Measurements from ENCODE around the gene EXOC4. TPM values are rescaled to one million over a fixed set of nuclear protein-coding genes. Genes with fewer than 3 reads are reported as not detected.

Gene EXOC4
- total and polyA plus RNA-seq, 2 donors (not counting 3 experiments of a cell fraction or from before 2014, with no cell fraction given), result 20.3 to 73.1 TPM

GRCh38 chr7:134114992-134115391 lies 862.1 kb downstream of the EXOC4 start:
- H4K20me1 ChIP-seq (replicated peaks; ENCODE audit: control insufficient read depth, extremely low read depth, insufficient read depth, low read length), result no peaks in the 10 kb centered on the region
- no peaks in the 10 kb centered on the region for H3K4me1 ChIP-seq (ENCODE audit: control insufficient read depth, extremely low read depth, insufficient read depth, low read length)
- H3K27ac ChIP-seq (ENCODE audit: insufficient read depth, low read depth, low read length), result no peak overlapping the region
- TF ChIP-seq CTCF (IDR thresholded peaks at IDR 0.05; ENCODE audit: extremely low read depth in 1 of 2, insufficient read depth in 1 of 2, low read depth in 1 of 2, low read length in 2 of 2) (no peak), MYC (IDR thresholded peaks at IDR 0.05; ENCODE audit: low read depth, low read length) (no peak), POLR2AphosphoS5 (IDR thresholded peaks at IDR 0.05; ENCODE audit: insufficient read depth, low read depth, low read length) (no peak), POLR2A (IDR thresholded peaks at IDR 0.05; ENCODE audit: low read depth, low read length) (no peak), JUN (IDR thresholded peaks at IDR 0.05; ENCODE audit: borderline replicate concordance, insufficient read depth, insufficient read length, low read depth) (no peak), FOS (IDR thresholded peaks at IDR 0.05; ENCODE audit: borderline replicate concordance, insufficient read depth, low read length) (no peak), GATA2 (IDR thresholded peaks at IDR 0.05; ENCODE audit: insufficient read depth, insufficient read length, low read depth, low read length) (no peak)
- TF ChIP-seq, protein P1, sequence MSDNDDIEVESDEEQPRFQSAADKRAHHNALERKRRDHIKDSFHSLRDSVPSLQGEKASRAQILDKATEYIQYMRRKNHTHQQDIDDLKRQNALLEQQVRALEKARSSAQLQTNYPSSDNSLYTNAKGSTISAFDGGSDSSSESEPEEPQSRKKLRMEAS (IDR thresholded peaks at IDR 0.05; ENCODE audit: insufficient read depth, insufficient read length), result no peak
- H2AFZ ChIP-seq (ENCODE audit: low read depth, low read length), result no peak overlapping the region
- H3K9ac ChIP-seq (replicated peaks; ENCODE audit: extremely low read depth, insufficient read depth, low read length), result no peak overlapping the region
- no peak overlapping the region for H3K4me3 ChIP-seq (replicated peaks in 1 of 3; ENCODE audit: insufficient read depth in 1 of 3, low read depth in 1 of 3, low read length in 3 of 3)
- dilution Hi-C loops (cut with MboI; ENCODE audit: extremely low pct_ligation_motif_present, low sequenced_read_pairs) (no loop called here), intact Hi-C loops (cut with micrococcal nuclease) (no loop called here)
- H3K9me3 ChIP-seq (replicated peaks; ENCODE audit: control insufficient read depth, insufficient read depth, low read length), result no peaks in the 10 kb centered on the region
- ChIA-PET POLR2A (no interaction called here), CTCF (interaction anchor here (1.0 kb wide), 1 partner anchor 17 kb away, joined by 3 read pairs; no protein-coding TSS in a partner anchor)
- H3K36me3 ChIP-seq (ENCODE audit: control insufficient read depth in 2 of 2, extremely low read depth in 1 of 2, insufficient read depth in 2 of 2, low read length in 2 of 2), result no peaks in the 10 kb centered on the region
- peaks cover 0 to 2% of the 10 kb centered on the region in 2 experiments for H3K27me3 ChIP-seq (ENCODE audit: control insufficient read depth in 2 of 2, insufficient read depth in 2 of 2, low read length in 2 of 2)
- DNase-seq (ENCODE audit: low read depth, low spot score), result no peak
- FAIRE-seq, result no peak
- no TSS peak for BruUV-seq (replicated peaks)
- no peak overlapping the region for H3K4me2 ChIP-seq (ENCODE audit: insufficient read depth, low read length)
- no peaks in the 10 kb centered on the region for H3K9me1 ChIP-seq (replicated peaks; ENCODE audit: control insufficient read depth, extremely low read depth, insufficient read depth, low read length)
- H3K79me2 ChIP-seq (ENCODE audit: control insufficient read depth, insufficient read depth, low read length), result no peaks in the 10 kb centered on the region

Small RNA genes within 50 kb of the gene (microRNA-seq; reads per million reads assigned to microRNA genes)
- gene MIR6133 (ENCODE audit: borderline number of aligned reads, borderline replicate concordance), result not detected

Small RNA genes within 50 kb of the gene (small RNA-seq; reads per million reads assigned to genes)
- gene MIR6133 (ENCODE audit: insufficient read depth, insufficient read length, low read depth, low replicate concordance), result not detected

Other genes starting within 250 kb of the EXOC4 start
- 63.7 and 65.3 TPM in 2 replicates for gene CHCHD3, start 171.0 kb upstream of the EXOC4 start, total RNA-seq
- gene CHCHD3, start 171.0 kb upstream of the EXOC4 start, polyA plus RNA-seq, result 17.3 and 22.0 TPM in 2 replicates